GM18909 (cell line): ENCODE data around the gene HMGCS2.
"Not testable (repeated sequence)": the region's sequence is repeated elsewhere in the genome, so short reads cannot be mapped to it uniquely, and the experiment has no call there.

Experiments used
- ATAC-seq: cut with Tn5 transposase; IDR thresholded peaks from one replicate; pipeline ENCODE4 v1.9.1; 2021; ENCODE audit warnings: mild to moderate bottlenecking; ENCODE audit not compliant: unreplicated experiment, poor library complexity

The HMGCS2 gene

DNA sequence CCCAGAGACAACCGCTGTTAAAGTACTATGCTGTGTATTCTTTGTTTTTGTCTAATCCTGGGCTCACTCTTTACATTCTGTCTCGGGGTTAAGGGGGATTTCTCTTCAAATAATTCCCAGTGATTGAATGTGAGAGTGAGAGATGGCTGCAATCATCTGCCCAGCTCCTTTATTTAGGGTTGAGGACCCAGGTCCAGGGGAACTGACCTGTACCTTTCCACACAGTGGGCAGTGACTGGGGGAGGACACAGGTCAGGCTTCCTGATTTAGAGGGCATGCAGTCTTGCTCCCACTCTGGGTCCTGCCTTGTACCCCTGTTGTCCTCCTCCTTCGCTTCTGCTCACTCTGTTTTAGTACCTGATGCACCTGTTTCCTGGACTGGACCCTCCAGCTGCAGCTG, 35.0 kb downstream of the HMGCS2 start:
- ATAC-seq = no peak

DNA sequence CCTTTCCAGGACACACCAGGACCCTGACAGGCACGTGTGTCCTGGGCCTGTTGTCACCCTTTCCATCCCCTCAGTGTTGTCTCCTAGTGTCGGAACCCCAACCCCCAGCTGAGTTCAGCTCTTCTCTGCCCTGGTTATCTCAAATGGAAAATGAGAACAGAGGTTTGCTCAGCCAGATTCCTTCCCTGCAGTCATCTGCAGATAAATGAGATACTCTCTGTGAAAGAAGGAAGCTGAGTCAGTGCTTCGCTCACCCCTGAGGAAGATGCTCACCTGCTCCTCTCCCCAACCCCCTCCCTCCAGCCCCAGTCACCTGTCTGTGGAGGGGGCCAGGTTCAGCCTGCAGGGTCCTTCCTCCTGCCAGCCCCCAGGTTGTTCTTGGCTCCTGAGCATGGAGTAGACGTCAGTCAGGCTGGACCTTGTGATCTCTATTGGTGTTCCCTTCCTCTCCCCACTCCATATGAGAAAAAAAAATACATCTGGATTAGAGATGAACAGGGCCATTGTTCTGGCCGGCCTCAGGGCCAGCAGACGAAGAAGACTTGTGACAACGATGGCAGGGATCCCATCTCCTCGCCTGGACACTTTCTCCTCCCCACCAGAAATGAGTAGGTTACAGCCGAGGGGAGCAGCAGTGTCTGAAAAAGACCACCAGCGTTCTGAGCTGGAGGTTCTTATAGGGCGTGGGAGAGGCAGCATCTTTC, 36.1 kb downstream of the HMGCS2 start:
- ATAC-seq = no peak

DNA sequence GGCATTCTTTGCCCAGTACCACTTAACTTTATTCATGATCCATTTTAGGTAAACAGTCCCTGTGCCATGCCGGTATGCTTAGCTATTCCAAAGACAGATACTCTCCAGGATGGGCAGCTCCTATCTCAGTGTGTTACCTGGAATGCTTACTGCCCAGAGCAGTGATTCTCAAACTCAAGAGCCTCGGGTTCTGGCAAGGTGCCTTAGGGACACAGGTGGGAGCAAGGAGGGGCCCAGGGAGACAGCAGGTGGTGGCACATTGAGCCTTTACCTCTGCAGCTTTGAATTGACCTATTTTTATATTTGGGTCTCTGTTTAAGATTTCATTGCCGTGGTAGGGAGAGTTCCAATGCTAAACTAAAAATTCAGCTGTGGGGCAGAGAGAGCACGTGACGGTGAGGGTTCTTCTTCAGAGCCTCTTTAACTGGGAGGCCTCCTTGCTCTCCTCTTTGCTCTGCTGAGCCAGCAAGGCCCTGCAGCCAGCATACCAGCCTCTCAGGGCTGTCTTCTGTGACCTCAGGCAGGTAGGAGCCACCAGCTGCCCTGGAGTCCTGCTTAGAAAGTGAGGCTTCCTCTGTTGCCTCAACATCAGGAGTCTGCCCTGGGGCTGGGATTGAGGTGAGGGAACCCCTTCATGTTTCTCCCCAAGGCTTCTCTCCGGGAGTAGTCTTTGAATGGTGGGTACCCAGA, 36.8 kb downstream of the HMGCS2 start:
- ATAC-seq = no peak

DNA sequence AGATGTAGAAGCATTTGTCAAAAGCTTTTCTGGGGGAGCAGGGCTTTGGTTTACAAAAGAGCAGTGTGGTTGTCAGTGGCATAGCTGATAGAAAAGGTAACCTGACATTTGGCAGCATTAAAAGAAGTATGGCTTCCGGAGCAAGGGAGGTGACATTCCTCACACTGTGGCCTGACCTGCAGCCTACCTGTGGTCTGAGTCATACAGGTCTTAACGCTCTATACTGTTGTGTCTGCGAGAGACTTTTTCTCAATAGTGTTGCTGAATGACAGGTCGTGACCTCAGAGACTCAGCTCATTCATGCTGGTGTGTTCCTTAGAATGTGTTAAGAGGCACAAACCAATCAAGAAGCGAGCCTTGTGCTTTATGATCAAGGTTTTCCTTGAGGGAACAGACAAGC, 37.6 kb downstream of the HMGCS2 start:
- no peak for ATAC-seq

DNA sequence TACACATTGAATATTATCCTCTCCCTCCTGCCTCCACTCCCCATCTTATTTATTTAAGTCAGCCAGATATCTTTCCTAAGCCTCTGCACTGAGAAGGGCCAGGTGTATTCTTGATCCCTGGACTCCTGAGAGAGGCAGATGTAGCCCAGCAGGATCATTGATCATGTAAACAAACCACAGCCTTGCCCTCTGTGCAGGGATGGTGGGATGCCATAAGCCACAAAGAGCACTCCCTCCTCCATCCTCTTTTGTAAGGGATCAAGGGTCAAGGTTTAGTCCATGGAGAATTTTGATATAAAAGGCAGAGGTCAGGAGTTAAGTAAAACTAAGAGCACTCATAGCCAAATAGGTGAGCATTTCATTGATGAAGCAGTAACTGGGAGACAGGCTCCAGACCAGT, 39.7 kb downstream of the HMGCS2 start:
- no peak for ATAC-seq

DNA sequence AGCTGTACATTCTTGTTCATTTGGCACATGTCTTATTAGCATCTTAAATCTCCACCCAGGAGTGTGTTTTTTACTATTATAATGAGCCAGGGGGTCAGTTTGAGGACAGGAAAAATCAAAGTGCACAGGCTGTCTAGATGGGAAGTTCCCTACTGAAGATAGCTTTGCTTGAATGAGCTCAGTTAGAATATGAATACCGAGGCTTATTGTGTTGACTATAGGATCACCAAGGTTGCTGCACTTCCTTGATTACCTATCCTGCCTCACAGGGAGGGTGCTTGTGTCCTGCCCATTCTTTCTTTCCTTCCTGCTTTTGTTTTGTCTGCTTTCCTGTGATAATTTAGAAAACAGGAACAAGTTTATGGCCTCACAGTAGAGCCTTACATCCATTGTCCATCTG, 40.7 kb downstream of the HMGCS2 start:
- ATAC-seq = no peak

DNA sequence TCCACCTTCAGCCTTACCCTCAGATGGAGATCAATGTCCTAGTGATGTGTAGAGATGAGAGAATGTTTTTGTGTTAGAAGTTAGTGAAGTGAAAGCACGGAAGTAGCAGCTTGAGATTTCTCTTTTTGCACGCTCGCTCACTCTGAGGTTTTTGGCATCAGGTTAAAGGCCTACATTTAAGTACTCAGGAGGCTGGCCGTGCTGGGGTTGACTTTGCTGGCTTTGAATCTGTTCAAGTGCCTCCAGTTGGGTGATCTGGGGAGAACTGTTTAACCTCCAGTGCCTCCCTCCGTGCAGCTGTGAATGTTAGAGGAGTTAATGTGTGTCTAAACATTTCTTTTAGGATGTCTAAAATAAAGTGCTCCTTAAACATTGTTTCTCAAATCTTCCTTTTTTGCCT, 43.1 kb downstream of the HMGCS2 start:
- no peak for ATAC-seq

DNA sequence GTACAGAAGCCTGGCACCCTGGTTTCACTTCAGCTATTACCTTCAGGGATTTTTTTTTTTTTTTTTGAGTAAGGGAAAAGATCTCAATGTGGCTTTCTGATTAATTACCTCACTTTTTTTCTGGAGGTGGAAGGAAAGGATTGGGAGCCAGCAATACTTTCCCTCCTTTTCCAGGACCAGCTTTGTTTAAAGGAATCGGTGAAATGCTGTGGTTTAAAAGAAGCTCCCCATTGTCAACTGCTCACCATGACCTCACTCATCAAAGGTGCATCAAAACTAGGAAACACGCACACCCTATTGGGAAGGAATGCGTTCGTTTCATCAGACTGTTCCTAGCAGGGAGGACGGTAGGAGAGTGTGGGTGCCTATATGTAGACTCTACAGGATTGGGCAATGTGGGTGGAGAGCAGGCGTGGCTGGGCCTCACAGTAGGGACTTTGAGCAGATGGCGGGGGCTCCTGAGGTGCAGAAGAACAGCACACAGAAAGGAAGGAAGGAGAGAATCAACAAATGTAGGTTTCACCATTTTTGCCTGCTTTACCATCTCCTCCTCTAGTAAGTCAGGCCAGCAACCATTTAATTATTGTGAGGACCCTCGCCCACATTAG, 44.0 kb downstream of the HMGCS2 start:
- no peak for ATAC-seq

DNA sequence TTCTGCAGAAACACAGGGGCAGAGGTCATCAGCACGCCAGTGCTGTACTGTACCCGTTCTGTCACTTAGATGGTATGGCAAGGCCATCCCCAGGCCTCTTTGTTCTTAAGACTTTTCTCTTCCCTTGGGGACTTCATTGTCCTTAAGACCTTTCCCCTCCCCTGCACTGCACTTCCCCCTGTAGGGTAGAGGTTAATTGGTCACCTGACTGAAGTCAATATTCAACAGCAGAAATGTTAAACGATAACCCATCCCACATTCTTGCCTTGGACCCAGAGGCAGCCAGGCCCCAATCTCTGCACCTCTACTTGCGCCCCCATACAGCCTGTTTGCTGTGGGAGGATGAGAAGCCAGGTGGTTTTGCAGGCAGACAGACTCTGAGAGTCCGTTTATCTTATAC, 46.8 kb downstream of the HMGCS2 start:
- ATAC-seq = no peak

DNA sequence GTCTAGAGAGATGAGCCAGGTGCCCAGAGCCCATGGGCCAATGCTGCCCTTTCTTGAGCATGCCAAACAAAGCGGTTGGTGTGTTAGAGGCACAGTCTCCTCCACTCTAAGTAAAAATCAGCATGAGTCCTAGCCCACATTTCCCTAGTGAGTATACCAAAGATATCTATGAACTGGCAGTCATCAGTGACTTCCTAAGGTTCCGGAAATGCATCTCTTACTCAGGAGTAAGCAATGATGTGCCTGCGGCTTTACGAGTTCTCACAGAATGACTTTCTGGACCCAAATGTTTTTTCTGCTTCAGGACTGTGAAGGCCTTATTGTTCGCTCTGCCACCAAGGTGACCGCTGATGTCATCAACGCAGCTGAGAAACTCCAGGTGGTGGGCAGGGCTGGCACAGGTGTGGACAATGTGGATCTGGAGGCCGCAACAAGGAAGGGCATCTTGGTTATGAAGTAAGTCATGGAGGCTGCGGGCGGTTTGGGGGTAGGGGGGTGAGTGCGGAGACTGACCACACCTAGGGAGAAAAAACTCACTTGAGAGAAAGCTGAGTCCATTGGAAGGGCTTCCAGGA, 47.8 kb downstream of the HMGCS2 start:
- ATAC-seq = no peak

DNA sequence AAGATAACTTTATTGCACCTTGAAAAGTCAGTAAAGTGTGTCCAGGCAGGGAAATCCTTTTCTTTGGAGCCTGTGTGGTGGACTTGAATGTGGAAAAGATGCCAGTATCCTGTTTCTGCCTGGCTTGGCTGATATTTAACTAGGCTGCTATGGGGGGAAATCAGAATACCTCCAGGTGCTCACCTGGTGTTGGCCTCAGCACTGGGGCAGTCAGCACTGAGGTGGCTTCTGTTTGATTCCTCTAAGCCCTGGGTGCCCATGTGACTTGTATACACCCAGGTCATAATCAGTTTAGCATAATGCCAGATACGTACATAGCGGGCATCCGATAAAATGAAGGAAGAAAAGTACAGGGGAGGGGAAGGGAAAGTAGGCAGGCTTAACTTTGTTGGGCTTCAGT, 49.7 kb downstream of the HMGCS2 start:
- no peak for ATAC-seq

DNA sequence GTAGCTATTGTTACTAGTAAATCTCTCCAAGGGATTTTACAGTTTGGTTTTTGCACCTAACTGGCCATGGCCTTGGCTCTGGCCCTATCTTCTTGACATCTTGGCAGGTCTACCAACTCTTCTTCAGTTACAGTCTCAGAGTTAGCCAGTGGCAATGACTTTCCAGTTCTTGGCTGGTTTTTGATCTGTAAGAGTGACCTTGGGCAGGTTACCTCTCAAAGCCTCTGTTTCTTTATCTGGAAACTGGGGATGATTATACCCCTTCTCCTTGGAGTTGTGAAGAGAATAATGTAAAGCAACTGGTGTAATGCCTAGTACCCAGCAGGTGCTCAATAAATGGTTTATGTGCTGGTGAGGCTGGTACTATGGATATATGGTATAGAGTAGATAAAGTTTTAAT, 50.3 kb downstream of the HMGCS2 start:
- ATAC-seq = no peak

DNA sequence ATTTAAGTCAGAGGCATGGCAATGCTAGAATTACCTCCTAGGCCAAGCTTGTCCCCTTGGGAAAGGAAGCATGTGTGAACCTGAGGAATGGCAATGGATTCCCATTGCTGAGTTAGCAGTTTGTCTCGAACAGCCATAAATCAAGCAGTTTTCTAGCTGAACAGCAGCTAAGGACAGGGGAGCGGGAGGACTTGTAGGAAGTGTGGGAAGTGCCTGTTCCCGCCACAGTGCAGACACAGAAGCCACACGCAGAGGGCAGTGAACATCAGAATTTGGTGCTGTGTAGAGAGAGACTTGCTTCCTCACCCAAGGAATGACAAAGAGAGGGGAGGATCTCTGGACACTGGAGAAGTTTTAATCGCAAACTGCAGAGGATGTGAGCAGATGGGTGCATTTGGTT, 53.2 kb downstream of the HMGCS2 start:
- no peak for ATAC-seq

DNA sequence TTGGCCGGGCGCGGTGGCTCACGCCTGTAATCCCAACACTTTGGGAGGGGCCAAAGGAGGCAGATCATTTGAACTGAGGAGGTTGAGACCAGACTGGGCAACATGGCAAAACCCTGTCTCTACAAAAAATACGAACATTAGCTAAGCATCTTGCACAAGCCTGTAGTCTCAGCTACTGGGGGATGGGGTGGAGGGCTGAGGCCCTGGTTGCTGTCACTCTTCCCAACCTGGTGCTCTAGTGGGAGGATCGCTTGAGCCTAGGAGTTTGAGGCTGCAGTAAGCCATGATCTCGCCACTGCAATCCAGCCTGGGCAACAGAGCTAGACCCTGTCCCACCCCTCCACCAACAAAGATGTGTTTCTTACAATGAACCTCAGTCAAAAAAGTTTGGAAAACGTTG, 54.1 kb downstream of the HMGCS2 start:
- no peak for ATAC-seq

DNA sequence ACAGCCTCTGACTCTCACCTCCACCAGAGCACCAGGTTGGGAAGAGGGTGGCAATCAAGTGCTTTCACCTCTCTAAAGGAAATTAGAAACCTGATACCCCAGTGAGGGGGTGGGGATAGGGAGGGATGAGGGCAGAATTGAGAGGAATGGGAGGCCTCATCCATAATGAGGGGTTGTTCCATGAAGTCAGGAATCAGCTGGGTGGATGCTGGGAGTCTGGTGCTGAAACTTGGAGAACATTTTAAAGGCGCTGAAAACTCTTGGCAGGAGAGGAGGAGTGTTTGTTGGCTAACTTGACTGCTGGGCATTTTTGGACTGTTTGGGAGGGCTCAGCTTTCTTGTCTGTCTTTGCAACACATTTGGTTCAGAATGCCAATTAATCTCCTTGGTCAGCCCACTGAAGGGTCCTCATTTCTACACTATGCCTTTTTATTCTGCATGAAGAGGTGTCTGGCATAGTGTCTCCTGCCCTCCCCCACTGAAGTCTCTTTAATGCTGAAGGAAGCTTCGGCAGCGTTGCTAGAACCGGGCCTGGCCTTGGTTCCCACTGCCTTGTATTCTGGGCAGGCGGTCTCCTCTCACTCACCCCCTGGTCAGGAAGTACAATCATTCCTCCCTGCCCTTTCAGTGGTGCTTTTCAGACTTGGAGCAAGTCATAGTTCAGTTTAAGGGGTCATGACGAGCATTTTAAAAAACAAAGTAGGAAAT, 54.8 kb downstream of the HMGCS2 start:
- no peak for ATAC-seq

DNA sequence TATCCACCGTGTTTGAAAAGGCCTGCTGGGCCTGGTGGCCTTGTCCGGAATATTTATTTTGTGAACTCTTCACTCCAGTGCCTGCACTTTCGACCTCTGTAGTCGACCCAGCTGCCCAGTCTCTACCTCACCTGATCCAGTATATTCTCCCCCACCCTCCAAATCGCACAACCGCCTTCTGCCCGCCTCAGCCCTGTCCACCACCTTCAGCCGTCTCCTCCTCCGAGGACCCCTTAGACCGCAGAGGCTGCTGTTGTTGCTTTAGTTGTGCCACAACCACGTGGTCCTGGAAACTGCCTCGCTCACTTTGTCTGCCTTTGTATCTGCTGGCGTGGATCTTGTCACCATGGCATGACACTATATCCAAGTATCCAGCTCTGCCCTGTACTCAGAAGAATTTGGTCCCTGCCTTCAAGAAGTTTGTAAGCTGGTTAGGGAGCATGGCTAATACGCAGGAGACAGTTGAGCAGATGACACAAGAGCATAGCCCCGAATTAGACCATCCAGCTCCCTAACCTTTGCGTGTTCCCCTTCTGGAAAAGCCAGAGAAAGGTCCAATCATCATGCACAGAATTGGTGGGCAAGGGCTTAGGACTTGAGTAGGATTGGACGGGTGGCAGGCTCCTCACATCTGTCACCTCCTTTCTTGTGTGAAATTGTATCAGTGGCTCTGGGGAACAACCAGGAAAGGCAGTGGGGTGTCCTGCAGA, 55.5 kb downstream of the HMGCS2 start:
- ATAC-seq = no peak

DNA sequence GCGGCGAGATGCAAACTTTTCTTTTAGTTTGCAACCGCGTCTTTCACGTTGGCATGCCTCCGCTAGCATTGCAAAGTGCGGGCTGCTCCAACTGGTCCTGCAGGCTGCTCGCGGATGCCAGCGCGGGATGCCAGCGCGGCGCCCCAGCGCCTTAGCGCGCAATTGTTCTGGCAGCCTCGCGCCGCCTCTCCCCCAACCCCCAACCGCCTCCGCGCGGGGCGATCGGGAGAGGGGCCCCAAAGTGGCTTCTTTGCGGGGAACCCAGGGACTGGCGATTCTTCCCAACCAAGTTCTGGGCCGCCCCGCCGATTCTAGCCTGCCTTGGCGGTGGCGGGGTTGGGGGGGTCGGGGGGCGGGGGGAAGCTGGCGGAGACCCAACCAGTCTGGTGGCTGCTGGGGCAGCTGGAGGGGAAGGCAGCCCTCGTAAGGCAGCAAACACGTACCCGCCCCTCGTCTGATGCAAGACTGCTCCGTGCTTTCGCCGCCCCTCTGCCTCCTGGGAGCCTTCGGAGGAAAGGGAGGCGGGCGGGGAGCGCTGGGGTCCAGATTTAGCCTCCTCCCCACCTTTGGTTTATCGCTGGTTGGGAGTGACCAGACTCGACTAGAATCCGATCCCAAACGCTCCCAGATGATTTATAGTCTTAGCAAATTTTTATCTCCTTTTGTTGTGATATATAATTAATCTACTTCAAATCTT, 56.2 kb downstream of the HMGCS2 start:
- peak; percentile 44 for ATAC-seq

DNA sequence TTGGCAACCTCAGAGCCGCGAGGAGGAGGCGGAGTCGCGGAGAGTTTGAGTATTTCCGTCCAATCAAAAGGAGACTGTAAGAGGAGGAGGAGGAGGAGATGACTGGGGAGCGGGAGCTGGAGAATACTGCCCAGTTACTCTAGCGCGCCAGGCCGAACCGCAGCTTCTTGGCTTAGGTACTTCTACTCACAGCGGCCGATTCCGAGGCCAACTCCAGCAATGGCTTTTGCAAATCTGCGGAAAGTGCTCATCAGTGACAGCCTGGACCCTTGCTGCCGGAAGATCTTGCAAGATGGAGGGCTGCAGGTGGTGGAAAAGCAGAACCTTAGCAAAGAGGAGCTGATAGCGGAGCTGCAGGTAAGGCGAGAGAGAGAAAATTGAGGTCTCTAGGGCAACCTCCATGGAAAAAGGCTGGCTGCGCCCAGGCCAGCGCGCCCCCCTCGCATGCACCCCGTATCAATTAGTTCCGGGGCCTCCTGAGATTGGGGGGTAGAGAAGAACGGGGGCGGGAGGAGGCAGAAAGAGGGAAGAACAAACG, 56.8 kb downstream of the HMGCS2 start, which contains the start of gene PHGDH:
Gene PHGDH, plus strand, starts transcription at position 131 of the 538 bp plus-strand sequence. Its CDS starts 89 bp downstream, at position 220.
- ATAC-seq = peak; percentile 84

DNA sequence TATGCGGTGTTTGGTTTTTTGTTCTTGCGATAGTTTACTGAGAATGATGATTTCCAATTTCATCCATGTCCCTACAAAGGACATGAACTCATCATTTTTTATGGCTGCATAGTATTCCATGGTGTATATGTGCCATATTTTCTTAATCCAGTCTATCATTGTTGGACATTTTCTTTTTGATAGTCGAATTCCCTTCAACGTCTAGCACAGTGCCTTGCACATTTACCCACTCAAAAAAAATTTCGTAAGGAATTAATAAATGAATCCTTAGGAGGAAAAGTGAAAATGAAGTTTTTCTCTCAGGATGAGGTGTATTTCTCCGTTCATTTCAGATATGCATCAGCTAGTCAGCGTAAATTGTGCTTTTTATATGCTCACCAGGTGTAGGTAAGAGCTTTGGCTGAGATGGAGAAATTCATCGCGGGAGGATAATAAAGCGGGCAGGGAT, 57.3 kb downstream of the HMGCS2 start:
- not testable (repeated sequence) for ATAC-seq
